GM10248 (cell line): Measurements from ENCODE around the gene SLC25A53.
"Not testable (repeated sequence)": the region's sequence is repeated elsewhere in the genome, so short reads cannot be mapped to it uniquely, and the experiment has no call there.

ENCODE experiments used
- CTCF ChIA-PET: fragments of 300-600 bp; sonication (Branson Sonifier 250); formaldehyde crosslinking; extraction: SDS; loops from one replicate; lab custom pipeline; 2021; ENCODE audit warnings: antibody characterized with exemption; lab: Yijun Ruan, JAX
- POLR2A ChIA-PET: fragments of 350-650 bp; sonication (Branson Sonifier 250); formaldehyde crosslinking; extraction: SDS; loops from one replicate; lab custom pipeline; 2020; ENCODE audit warnings: antibody characterized with exemption; lab: Yijun Ruan, JAX
- DNase-seq: peaks from one replicate; pipeline ENCODE4 v3.0.0; 2012; ENCODE audit errors: extremely low spot score
- CTCF ChIP-seq: IDR thresholded peaks from 2 replicates; pipeline ENCODE4 v1.5.1; 2012; ENCODE audit warnings: mild to moderate bottlenecking, low read depth; ENCODE audit errors: extremely low read depth, missing control alignments, control extremely low read depth

The SLC25A53 gene

GRCh38 chrX:104118765-104119164, 38.0 kb downstream of the SLC25A53 start:
- DNase-seq, result no peak
- CTCF ChIA-PET, result interaction anchor here (1.0 to 1.5 kb wide), 3 partner anchors 7 to 274 kb away, joined by 3 to 5 read pairs (median 4); partner anchors contain the start of gene FAM199X
- POLR2A ChIA-PET, result no interaction called here
- no peak for TF ChIP-seq CTCF

GRCh38 chrX:104117759-104118158, 39.0 kb downstream of the SLC25A53 start:
- POLR2A ChIA-PET, result no interaction called here
- no peak for TF ChIP-seq CTCF
- CTCF ChIA-PET, result no interaction called here
- no peak for DNase-seq

DNA sequence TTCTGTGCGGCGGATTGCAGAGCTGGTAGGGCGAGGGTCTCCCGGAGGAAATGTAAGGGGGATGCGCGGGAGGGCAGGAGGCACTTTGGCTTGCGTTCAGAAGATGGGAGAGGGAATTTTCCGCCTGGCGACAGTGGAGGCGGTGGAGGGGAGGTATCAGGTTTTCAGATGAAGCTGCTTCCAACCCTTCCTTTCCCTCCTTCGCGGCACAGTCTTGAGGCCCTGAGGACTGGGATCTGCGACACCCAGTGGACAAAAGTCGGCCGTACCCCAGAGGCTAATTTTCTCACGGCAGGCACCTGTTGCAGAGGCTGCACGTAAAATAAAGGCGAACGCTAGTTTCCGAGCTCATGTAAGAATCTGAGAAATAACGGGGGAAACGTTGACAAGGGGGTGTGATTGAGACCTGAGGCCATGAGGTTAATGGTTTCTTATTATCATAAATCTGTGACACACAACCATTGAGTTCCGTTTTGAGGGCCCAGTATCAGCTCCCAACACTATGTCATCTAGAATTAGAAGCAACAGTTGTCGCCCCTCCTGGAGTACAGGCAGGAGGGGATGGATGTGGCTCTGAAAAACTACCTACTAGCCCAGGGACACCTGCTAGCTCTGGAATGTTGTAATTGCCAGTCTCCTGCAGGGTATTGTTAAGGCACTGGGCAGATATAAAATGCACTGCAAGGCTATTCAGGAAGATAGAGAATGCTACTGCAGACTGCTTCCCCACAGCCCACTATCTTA, 43.4 kb downstream of the SLC25A53 start:
- CTCF ChIA-PET, result interaction anchor here (0.8 to 2.4 kb wide), 13 partner anchors 9 to 281 kb away, joined by 3 to 14 read pairs (median 4); partner anchors contain the start of genes RAB9B and SLC25A53
- peak; percentile 51 for TF ChIP-seq CTCF
- POLR2A ChIA-PET, result no interaction called here
- DNase-seq, result peak; percentile 34

DNA sequence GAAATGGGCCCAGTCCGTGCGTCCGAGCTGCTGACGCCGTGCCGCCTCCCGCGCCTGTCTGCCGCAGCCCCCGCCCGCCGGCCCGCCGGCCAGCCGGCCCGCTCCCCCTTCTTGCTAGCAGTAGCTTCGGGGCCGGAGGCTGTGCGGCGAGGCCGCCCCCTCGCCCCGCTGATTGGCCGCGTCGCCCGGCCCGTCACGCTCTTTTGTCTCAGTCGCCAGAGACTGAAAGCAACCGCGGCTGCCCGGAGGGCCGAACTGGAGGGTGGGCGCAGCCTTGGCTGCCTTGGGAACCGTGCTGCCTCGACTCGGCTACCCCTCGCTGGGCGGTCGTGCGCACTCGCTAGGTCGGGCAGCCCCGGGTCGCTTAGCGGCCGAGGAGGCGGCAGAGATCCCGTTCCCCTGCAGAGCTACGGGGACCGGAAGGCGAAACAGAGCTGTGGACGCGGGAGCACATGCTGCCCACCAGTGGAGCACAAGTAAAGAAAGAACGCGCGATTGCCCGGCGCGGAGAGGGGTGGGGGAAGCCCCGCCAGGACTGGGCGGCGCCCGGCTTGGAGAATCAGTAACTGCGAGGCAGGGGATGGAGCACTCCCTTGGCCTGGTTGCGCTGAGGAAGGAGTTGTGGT, 44.4 kb downstream of the SLC25A53 start, which contains the start of gene ZCCHC18:
TSS of gene ZCCHC18 (plus strand) at position 198 of the 626 bp plus-strand sequence. CDS start 1,589 bp downstream, outside the sequence.
- POLR2A ChIA-PET, result no interaction called here
- peak; percentile 74 for DNase-seq
- TF ChIP-seq CTCF, result no peak
- CTCF ChIA-PET, result interaction anchor here (0.8 to 2.4 kb wide), 12 partner anchors 7 to 280 kb away, joined by 3 to 14 read pairs (median 4); partner anchors contain the start of genes RAB9B and SLC25A53

DNA sequence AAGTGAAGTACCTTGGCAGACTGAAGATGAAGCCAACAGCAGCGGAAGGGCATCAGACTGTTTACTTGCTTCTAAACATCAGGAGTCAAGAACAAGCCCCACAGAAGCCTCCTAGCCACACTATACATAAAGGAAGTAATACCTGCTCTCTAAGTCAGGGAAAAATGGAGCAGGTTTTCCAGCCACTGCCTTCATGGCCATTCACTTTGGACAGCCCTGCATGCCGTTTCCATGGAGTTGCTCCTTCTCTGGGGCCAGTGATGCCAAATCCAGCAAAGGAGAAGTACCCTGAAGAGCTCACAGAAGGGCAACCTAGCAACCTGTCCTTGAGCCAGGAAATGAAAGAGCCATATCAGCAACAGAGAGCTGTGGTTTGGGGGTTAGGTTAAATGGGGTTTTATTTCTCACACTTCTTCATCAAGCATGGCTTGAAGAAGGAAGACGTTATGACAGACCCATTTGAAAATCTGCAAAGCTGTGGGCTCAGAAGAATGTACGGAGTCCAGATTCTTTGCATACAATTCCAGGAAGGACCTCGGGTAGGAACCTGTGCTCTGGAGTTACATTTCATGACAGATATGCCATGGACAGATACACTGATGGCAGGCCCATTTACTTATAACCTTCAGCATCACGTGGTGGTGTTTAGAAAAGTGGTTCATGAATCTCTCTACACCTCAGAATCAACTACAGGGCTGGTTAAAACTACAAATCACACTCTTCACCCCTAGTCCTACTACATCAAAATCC, 46.1 kb downstream of the SLC25A53 start:
- POLR2A ChIA-PET, DNase-seq: not testable (repeated sequence)
- CTCF ChIA-PET, result interaction anchor here (1.7 kb wide), 2 partner anchors 9 to 12 kb away, joined by 4 to 6 read pairs; no protein-coding TSS in a partner anchor

DNA sequence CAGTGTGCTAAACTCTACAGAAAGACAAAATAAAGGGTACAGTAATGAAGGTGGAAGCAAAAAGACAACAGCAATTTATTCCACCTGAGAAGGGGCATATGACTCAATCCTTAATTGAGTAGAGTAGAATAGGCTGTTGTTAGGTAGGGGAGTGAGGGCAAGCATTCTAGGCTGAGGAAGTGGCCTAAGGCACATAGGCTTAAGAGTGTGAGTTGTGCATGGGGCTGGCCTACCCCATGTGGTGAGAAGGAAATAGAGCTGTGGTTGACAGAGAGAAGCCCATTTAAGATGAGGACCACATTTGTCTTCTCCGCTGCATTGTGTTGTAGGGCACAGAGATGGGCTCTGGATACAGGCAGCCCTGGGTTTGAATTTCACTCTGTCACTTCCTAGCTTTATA, 47.9 kb downstream of the SLC25A53 start:
- POLR2A ChIA-PET, result no interaction called here
- DNase-seq, result no peak
- CTCF ChIA-PET, result interaction anchor here (1.0 to 1.7 kb wide), 5 partner anchors 10 to 277 kb away, joined by 3 to 8 read pairs (median 4); partner anchors contain the start of gene RAB9B
- TF ChIP-seq CTCF, result no peak
